GM19025 (cell line): Measurements from ENCODE around the gene RABGAP1.

ENCODE experiments used
- ATAC-seq: cut with Tn5 transposase; IDR thresholded peaks from one replicate; pipeline ENCODE4 v1.9.1; 2021; ENCODE audit warnings: mild to moderate bottlenecking, low read depth, moderate library complexity; ENCODE audit not compliant: unreplicated experiment

The RABGAP1 gene

GRCh38 chr9:123003466-123003865 lies 62.6 kb downstream of the RABGAP1 start:
- no peak for ATAC-seq

- no peak for ATAC-seq
Observed at GRCh38 chr9:123005964-123006363, 65.1 kb downstream of the RABGAP1 start.

- ATAC-seq: no peak
Observed at GRCh38 chr9:123007269-123007668, 66.4 kb downstream of the RABGAP1 start.

GRCh38 chr9:123008909-123009308 lies 68.1 kb downstream of the RABGAP1 start:
- no peak for ATAC-seq

- ATAC-seq: no peak
Observed at GRCh38 chr9:123011380-123011779, 70.6 kb downstream of the RABGAP1 start.

GRCh38 chr9:123011878-123012528 lies 71.2 kb downstream of the RABGAP1 start:
- ATAC-seq: no peak

GRCh38 chr9:123016631-123017030 lies 75.8 kb downstream of the RABGAP1 start:
- no peak for ATAC-seq

- ATAC-seq: no peak
Observed at GRCh38 chr9:123020796-123021195, 80.0 kb downstream of the RABGAP1 start.

- no peak for ATAC-seq
Observed at GRCh38 chr9:123026425-123026824, 85.6 kb downstream of the RABGAP1 start.

GRCh38 chr9:123027517-123027916 lies 86.7 kb downstream of the RABGAP1 start:
- no peak for ATAC-seq

GRCh38 chr9:123028136-123028535 lies 87.3 kb downstream of the RABGAP1 start:
- ATAC-seq: no peak

GRCh38 chr9:123028973-123029372 lies 88.2 kb downstream of the RABGAP1 start:
- ATAC-seq: no peak

GRCh38 chr9:123031963-123032362 lies 91.1 kb downstream of the RABGAP1 start:
- no peak for ATAC-seq

GRCh38 chr9:123033352-123033751 lies 92.5 kb downstream of the RABGAP1 start, which contains the start of gene GPR21:
Gene GPR21 (plus strand): TSS chr9:123033667. CDS start chr9:123034567, 900 bp downstream.
- ATAC-seq: no peak

GRCh38 chr9:123033864-123034601 lies 93.2 kb downstream of the RABGAP1 start:
- no peak for ATAC-seq

GRCh38 chr9:123034881-123035510 lies 94.2 kb downstream of the RABGAP1 start:
- ATAC-seq: no peak

- no peak for ATAC-seq
Observed at GRCh38 chr9:123035791-123036190, 95.0 kb downstream of the RABGAP1 start.

GRCh38 chr9:123036893-123037545 lies 96.2 kb downstream of the RABGAP1 start:
- no peak for ATAC-seq

GRCh38 chr9:123039617-123040219 lies 98.9 kb downstream of the RABGAP1 start:
- ATAC-seq: no peak

GRCh38 chr9:123040801-123041200 lies 100.0 kb downstream of the RABGAP1 start:
- ATAC-seq: no peak

GRCh38 chr9:123041489-123041888 lies 100.7 kb downstream of the RABGAP1 start:
- ATAC-seq: no peak
